ENCODE results near the gene ANKRD63. TPM values are rescaled to one million over a fixed set of nuclear protein-coding genes. Genes with fewer than 3 reads are reported as not detected.

ANKRD63 gene
- total and polyA plus RNA-seq, 8 donors, result 0.37 TPM; not detected in 7

DNA sequence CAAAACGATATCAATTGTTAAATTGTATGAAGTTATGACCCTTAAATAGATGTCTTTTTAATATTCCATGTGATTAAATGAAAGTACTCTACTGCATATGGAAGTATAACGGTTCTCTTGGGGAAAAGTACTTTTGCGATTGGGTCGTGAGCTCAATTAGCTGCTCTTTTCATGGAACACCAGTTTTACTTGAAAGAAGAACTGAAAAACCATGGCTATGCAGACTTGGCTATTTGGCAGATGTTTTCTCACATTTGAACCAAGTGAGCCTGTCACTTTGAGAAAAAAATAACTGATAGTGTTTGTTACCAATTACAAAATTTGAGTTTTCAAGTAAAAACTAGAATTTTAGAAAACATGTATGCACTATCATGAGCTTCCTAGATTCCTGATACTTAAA is 34.7 kb upstream of the ANKRD63 start:
- peaks cover 0 to 22% (median 13%) of the 10 kb centered on the region in 4 donors for H3K4me1 ChIP-seq
- TF ChIP-seq POLR2AphosphoS5 (IDR thresholded peaks at IDR 0.05) (no peak), POLR2A (IDR thresholded peaks at IDR 0.05) (no peak), EP300 (IDR thresholded peaks at IDR 0.05) (no peak)
- TF ChIP-seq, protein P1, sequence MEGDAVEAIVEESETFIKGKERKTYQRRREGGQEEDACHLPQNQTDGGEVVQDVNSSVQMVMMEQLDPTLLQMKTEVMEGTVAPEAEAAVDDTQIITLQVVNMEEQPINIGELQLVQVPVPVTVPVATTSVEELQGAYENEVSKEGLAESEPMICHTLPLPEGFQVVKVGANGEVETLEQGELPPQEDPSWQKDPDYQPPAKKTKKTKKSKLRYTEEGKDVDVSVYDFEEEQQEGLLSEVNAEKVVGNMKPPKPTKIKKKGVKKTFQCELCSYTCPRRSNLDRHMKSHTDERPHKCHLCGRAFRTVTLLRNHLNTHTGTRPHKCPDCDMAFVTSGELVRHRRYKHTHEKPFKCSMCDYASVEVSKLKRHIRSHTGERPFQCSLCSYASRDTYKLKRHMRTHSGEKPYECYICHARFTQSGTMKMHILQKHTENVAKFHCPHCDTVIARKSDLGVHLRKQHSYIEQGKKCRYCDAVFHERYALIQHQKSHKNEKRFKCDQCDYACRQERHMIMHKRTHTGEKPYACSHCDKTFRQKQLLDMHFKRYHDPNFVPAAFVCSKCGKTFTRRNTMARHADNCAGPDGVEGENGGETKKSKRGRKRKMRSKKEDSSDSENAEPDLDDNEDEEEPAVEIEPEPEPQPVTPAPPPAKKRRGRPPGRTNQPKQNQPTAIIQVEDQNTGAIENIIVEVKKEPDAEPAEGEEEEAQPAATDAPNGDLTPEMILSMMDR (IDR thresholded peaks at IDR 0.05), result no peak
- H3K9me3 ChIP-seq, result no peaks in the 10 kb centered on the region
- no peak overlapping the region for H3K27ac ChIP-seq
- intact Hi-C loops (cut with DNase I; ENCODE audit: low total_unique reads), result no loop called here
- 78 to 84% (median 81%) methylated on average over 4 of the region's 4 CpGs for WGBS, 5 donors
- no peak for DNase-seq
- no peaks in the 10 kb centered on the region for H3K36me3 ChIP-seq
- H3K4me3 ChIP-seq, result no peak overlapping the region
- H3K27me3 ChIP-seq, result peaks cover 0 to 5% (median 0%) of the 10 kb centered on the region in 3 donors

DNA sequence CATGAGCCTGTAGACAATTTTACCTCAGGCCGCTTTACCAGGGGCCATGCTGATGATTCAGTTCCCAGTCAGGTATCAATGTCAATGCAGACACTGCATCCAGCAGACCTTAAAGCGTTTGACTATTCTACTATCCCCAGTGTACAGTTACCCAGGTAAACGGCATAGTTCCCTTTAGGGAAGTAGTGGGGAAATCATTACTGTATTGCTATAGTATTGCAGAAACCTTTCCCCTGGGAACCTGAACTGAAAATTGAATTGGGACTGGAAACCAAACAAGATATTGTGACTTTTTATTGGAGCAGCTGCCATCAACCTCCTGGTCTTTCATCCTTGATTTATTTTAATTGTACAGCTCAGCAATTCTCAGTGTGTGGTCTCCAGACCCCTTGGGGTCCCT is 34.1 kb upstream of the ANKRD63 start:
- Histone ChIP-seq H3K36me3 (no peaks in the 10 kb centered on the region), H3K4me3 (no peak overlapping the region), H3K4me1 (peaks cover 0 to 21% (median 12%) of the 10 kb centered on the region in 4 donors), H3K27ac (no peak overlapping the region), H3K27me3 (peaks cover 0 to 5% (median 0%) of the 10 kb centered on the region in 3 donors), H3K9me3 (no peaks in the 10 kb centered on the region)
- DNase-seq, result no peak
- intact Hi-C loops (cut with DNase I; ENCODE audit: low total_unique reads), result no loop called here
- 79 to 95% (median 85%) methylated on average over 3 of the region's 3 CpGs for WGBS, 5 donors
- TF ChIP-seq EP300 (IDR thresholded peaks at IDR 0.05) (no peak), POLR2A (IDR thresholded peaks at IDR 0.05) (no peak), POLR2AphosphoS5 (IDR thresholded peaks at IDR 0.05) (no peak)
- TF ChIP-seq, protein P1 (IDR thresholded peaks at IDR 0.05), result no peak

DNA sequence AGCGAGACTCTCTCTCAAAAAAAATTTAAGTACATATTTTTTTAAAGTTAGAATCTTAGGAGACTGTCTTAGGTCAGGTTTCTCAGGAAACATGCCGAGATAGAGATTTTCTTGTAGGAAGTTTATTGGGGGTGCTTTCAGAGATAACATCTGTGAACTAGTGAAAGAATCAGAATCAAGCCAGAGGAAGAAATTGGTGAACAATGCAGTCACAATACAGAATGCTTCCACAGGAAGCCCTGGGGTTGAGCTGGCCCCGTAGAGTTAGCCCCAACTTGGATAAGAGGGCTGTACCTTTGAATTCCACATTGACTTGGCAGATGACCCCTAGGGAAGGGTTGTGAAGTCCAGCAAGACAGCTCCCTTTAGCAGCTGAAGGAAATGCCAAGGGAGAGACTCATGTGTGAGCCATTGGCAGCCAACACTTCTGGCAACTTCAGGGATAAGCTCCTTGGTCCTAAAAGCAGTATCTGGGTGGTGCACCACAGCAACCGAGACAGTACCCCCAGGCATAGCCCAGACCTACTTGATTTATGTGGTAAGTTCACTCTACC is 31.9 kb upstream of the ANKRD63 start:
- DNase-seq, result no peak
- intact Hi-C loops (cut with DNase I; ENCODE audit: low total_unique reads), result no loop called here
- Histone ChIP-seq H3K4me3 (no peak overlapping the region), H3K9me3 (no peaks in the 10 kb centered on the region), H3K27ac (no peak overlapping the region), H3K4me1 (peaks cover 0 to 14% (median 8%) of the 10 kb centered on the region in 4 donors), H3K27me3 (peaks cover 0 to 18% (median 0%) of the 10 kb centered on the region in 3 donors), H3K36me3 (no peaks in the 10 kb centered on the region)
- WGBS, 5 donors, result 73 to 95% (median 83%) methylated on average over 4 of the region's 4 CpGs
- TF ChIP-seq POLR2A (IDR thresholded peaks at IDR 0.05), result no peak
- no peak for TF ChIP-seq POLR2AphosphoS5 (IDR thresholded peaks at IDR 0.05)
- no peak for TF ChIP-seq EP300 (IDR thresholded peaks at IDR 0.05)
- TF ChIP-seq, protein P1 (IDR thresholded peaks at IDR 0.05), result no peak

DNA sequence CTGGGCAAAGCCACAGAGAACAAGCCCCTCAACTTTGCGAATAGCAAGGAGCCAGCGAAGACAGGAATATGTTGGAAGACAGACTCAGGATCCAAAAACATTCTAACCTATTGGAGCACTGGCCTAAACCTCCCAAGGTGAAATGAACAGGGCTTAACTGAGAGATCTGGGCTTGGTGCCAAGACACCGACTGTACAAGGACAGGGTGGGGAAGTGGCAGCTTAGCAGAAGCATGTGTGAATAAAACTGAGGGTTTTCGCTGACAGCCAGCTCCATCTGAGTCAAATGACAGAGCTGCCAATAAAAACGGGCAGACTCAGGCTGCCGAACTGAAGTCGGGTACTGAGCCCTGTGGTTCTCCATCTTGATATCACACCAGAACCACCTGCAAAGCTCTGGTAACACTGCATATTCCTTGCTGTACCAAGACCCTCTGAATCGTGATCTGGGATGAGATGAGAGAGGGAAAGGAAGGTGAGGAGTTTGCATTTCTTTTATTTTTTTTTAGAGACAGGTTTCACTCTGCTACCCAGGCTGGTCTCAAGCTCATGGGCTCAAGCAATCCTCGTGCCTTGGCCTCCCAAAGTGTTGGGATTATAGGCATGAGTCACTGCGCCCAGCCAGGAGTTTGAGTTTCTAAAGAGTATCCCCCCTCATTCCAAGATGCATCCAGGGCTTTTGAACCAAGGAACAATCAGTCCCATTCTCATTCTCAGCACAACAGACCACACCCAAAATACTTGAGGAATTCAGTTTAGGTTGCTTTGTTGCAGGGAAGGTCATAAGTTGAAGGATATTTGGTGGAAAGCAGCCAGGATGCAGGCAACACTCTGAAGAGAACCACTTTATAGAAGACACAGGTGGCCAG is 30.9 kb upstream of the ANKRD63 start:
- intact Hi-C loops (cut with DNase I; ENCODE audit: low total_unique reads), result no loop called here
- 35 to 49% (median 36%) methylated on average over 10 of the region's 10 CpGs for WGBS, 5 donors
- H3K27ac ChIP-seq, result no peak overlapping the region
- H3K27me3 ChIP-seq, result peaks cover 0 to 18% (median 0%) of the 10 kb centered on the region in 3 donors
- H3K4me1 ChIP-seq, result peaks cover 0 to 24% (median 15%) of the 10 kb centered on the region in 4 donors
- DNase-seq, result peak; percentile 87 to 89
- no peak for TF ChIP-seq POLR2AphosphoS5 (IDR thresholded peaks at IDR 0.05)
- no peak for TF ChIP-seq EP300 (IDR thresholded peaks at IDR 0.05)
- TF ChIP-seq POLR2A (IDR thresholded peaks at IDR 0.05), result no peak
- TF ChIP-seq, protein P1 (IDR thresholded peaks at IDR 0.05), result no peak
- H3K4me3 ChIP-seq, result no peak overlapping the region
- H3K9me3 ChIP-seq, result no peaks in the 10 kb centered on the region
- no peaks in the 10 kb centered on the region for H3K36me3 ChIP-seq
